WI38 (cell line): ENCODE results near the gene LDHAL6B.

Source experiments
- H3K4me3 ChIP-seq: 2 replicates; pipeline ENCODE4 v1.5.1; 2011; ENCODE audit warnings: low read depth, mild to moderate bottlenecking, control low read depth, low read length
- CTCF ChIP-seq: IDR thresholded peaks from 2 replicates; pipeline ENCODE4 v1.5.1; 2012; ENCODE audit warnings: low read depth, mild to moderate bottlenecking, control low read depth, low read length

The LDHAL6B gene

GRCh38 chr15:59172289-59172901, 34.2 kb upstream of the LDHAL6B start:
- no peak overlapping the region for H3K4me3 ChIP-seq
- no peak for TF ChIP-seq CTCF

GRCh38 chr15:59173194-59173593, 33.4 kb upstream of the LDHAL6B start:
- H3K4me3 ChIP-seq: no peak overlapping the region
- TF ChIP-seq CTCF: no peak

GRCh38 chr15:59174151-59174834, 32.4 kb upstream of the LDHAL6B start:
- TF ChIP-seq CTCF: no peak
- H3K4me3 ChIP-seq: no peak overlapping the region

GRCh38 chr15:59174835-59175831, 31.5 kb upstream of the LDHAL6B start:
- no peak overlapping the region for H3K4me3 ChIP-seq
- peak; percentile 53 for TF ChIP-seq CTCF

- TF ChIP-seq CTCF: no peak
- H3K4me3 ChIP-seq: no peak overlapping the region
These were observed 29.9 kb upstream of the LDHAL6B start for GRCh38 chr15:59176653-59177316.

- no peak for TF ChIP-seq CTCF
These were observed 29.4 kb upstream of the LDHAL6B start for GRCh38 chr15:59177317-59177660.

More at GRCh38 chr15:59177317-59177660, 29.4 kb upstream of the LDHAL6B start:
- H3K4me3 ChIP-seq: no peak overlapping the region
